GM10847 (cell line): ENCODE data around the gene COL24A1.

Experiments used
- POLR2A ChIP-seq: IDR thresholded peaks from 2 replicates; pipeline ENCODE4 v1.6.1; 2011; ENCODE audit not compliant: insufficient read length; ENCODE audit errors: extremely low read depth

The COL24A1 gene

DNA sequence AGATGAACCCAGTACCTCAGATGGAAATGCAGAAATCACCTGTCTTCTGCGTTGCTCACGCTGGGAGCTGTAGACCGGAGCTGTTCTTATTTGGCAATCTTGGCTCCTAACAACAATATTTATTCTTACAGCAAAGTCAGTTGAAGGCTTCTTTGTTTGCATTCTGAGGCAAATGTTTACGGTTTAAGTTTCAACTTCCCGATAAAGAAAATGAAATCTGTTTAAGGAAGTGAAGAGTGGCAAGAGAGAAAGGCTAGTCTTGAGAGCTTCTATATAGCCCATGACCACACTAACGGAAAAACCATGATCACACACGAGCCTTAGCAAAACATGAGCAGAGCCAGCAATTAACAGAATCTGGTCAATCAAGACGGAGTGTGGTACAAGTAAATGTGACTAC, 325.7 kb downstream of the COL24A1 start:
- no peak for TF ChIP-seq POLR2A

DNA sequence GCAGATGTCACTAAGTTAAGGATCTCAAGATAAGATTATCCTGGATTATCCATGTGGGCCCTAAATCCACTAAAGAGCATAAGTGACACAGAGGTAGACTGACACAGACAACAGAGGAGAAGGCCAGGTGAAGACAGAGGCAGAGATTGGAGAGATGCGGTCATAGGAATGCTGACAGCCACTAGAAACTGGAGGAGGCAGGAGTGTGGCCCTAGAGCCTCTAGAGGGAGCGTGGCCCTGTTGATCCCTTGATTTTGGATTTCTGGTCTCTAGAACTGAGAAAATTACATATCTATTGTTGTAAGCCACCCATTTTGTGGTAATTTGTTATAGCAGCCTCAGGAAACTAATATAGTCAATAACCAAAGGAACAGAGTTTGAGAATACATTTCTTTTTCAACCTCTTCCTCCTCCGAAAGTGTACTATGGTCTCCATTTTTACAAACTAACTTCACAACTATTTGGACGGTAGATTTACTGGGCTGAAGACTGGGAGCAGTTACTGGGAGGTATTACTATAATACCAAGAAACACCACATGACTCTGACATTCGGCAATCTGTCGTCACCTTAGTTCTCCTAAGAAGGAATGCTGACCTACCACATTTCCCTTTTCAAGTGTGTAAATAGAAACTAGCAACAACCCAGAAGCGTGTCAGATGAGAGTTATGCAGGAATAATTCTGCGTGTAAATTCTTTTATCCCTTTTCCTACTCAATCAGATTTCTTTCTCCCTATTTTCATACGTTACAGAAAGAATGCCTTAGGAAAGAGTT, 332.3 kb downstream of the COL24A1 start:
- no peak for TF ChIP-seq POLR2A

DNA sequence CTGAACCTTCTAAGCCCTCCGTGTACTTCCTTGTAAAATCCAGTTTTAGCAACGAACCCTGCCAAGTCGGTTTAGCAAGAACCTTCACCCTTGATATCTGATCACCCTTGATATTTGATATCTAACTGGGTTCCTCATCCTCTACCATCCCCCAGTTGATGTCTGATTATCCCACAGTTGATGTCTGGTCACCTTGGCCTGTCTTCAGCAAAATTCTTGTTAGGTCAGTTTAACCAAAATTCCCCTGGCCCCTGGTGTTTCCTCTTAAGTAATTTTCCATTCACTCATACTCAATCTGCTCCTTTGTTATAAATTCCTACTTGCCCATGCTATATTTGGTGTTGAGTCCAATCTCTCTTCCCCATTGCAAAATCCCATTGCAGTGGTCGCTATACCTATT, 333.9 kb downstream of the COL24A1 start:
- TF ChIP-seq POLR2A = no peak

DNA sequence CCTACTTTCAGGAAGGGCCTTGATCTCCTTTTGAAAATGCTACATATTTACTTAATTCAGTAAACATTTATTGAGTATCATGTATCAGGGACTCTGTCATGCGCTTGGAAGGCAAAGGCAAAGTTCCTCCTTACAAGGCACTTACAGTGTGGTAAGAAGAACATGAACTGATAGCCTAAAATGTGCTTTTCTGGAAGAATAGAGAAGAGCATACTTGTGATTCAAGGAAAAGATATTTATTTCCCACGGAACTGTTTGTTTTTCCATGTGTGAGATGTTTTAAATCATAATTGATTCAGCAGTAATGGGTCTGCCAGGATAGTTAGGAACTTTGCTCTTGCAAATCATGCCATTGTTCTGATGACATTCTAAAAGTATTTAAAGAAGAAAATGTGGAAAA, 338.2 kb downstream of the COL24A1 start:
- TF ChIP-seq POLR2A = no peak

DNA sequence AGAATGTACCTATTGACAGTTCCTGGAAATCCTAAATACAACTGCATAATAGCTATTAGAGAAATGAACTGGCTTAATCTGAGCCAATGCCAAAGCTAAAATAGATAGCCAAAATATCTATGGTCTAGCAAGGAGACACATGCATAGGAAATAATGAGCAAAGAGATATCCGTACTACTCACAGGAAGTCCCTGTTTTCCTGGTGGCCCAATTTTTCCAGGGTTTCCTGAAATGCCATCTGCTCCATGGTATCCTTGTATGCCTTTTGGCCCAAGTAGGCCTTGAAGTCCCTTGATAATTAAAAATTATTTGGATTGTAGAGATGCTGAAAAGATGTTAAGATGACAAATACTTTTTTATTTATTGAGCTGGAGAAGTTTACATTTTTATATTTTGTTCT, 340.0 kb downstream of the COL24A1 start:
- TF ChIP-seq POLR2A = no peak

DNA sequence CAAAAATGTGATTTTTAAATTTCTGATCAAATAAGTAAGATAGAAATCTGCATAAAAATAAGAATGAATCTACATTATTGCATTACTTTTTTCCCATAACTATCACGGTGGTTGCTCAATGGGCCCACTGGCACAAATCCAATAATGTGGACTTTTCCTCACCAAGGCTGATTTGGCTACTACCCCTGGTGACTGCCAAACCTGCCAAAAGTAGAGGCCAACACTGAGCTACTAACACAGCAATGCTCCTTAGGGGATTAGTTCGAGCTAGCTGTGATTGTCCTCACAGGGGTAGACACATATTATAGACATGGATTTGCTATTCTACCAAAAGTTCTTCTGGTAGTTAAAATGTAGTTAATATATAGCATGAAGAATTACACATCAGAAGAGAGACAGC, 340.7 kb downstream of the COL24A1 start:
- TF ChIP-seq POLR2A = no peak

DNA sequence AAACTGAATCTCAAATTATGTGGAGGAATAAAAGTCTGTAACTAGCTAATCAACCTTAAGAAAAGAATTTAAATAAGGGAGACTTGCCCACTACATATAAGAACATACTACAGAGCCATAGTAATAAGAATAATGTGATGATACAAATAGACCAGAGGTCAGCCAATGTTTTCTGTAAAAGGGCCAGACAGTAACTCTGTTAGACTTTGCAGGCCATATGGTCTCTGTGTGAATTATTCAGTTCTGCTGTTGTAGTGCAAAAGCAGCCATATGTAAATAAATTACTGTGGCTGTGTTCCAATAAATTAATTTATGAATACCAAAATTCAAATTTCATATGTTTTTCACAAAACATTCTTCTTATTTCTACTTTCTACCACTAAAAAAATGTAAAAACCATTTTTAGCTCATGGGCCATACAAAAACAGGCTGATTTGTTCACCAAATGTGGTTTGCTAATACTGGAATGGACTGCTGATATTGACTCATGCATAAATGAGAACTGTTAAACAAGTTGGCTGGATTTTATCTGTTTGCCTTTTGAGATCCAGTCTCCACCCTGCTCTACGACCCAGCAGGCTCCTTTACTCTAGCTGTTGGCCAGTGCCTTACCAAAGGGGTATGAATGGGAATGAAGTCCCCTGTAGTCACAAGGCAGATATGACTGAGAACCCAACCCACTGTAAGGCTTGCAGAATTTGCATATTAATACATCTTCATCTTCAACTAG, 350.2 kb downstream of the COL24A1 start:
- no peak for TF ChIP-seq POLR2A

DNA sequence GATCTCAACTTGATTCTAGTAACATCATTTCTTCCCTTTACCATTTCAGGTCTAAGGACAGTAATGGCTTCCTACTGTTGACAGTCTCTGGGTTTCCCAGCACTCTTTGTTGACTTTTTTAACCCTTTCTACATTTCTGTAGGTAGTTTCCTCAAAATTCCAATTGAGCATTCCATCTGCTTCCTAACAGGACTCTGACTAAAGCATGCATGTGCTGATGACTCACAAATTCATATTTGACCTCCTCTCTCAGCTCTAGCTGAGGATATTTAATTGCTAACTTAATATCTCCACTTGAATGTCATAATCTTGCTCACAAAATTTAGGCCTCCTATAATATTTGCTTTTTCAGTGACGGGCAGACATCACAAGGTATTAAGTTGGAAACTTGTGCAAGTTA, 355.1 kb downstream of the COL24A1 start:
- TF ChIP-seq POLR2A = no peak

DNA sequence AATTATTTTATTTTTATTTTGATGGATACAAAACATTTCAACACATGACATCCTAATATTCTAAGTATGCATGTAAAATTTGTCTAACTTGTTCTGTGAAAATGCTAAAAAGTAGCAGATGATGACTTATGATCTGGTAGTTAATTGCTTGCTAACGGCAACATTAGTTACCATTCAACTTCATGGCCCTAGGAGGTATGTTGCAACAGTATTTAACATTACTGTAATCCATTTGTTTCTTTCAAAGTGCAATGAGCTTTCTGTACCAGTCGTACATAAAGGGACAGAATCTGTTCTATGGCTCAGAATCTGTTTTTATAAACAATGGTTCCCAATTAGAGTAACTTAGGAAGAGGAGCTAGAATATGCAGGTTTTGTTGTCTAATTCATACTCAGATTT, 356.8 kb downstream of the COL24A1 start:
- TF ChIP-seq POLR2A = no peak

DNA sequence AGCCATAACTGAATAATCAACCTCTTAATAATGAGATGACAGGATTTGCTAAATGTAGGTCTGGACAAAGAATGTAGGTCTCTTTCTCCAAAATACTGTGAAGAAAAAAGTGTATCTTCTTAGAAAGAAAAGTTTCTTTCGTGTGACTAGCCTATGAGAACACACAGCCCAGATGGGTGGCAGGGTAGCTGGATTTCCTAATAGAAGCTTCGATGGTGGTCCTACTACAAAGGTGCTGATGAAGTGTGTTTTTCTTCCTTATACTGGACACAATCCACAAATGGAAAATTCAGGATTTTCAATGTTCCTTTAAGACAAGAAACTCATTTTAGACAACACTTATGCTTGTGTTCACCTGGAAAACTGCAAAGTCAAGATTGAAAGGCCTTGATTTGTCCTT, 358.2 kb downstream of the COL24A1 start:
- no peak for TF ChIP-seq POLR2A

DNA sequence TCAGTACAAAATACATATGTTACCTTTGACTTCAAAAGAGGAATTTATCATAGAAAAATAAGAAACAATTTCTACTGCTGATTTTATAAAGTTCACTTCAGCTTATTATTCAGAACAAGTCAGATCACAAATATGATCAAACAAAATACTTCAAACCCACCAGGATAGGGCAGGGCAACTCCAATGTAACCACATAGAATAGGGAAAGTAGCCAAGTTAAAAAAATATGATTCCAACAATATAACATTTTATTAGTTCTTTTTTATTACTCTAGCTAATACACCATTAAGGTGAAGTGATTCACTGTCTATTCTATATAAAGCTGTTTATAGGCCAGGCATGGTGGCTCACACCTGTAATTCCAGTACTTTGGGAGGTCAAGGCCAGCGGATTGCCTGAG, 393.8 kb downstream of the COL24A1 start:
- no peak for TF ChIP-seq POLR2A

DNA sequence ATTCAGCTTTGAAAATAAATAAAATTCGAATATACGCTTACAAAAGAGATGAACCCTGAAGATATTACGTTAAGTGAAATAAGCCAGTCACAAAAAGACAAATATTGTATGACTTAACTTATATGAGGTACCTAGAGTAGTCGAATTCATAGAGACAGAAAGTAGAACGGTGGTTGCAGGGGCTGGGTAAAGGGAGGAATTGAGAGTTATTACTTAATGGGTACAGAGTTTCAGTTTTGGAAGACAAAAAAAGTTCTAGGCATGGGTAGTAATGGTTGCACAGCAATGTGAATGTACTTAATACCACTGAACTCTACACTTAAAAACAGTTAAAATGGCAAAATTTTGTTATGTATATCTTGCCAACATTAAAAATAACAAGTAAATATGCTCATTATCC, 399.7 kb downstream of the COL24A1 start:
- no peak for TF ChIP-seq POLR2A

DNA sequence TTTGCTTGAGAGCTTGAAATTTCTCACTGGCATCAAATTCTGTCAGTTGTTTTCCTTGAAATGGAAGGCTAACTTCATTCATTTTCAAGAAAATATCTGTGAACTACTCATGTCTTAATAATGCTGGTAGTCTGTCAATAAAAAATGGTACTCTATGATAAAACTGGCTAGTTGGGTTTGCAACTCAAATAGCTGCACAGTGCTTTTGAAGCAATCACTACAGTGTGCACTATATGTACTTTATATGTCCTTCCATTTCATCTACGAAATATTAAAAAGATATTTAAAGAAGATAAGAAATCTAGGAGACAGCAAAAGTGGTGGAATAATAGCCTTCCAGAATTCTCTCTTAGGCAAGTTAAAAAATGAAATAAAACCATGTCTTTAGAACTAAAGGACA, 408.5 kb downstream of the COL24A1 start:
- no peak for TF ChIP-seq POLR2A

DNA sequence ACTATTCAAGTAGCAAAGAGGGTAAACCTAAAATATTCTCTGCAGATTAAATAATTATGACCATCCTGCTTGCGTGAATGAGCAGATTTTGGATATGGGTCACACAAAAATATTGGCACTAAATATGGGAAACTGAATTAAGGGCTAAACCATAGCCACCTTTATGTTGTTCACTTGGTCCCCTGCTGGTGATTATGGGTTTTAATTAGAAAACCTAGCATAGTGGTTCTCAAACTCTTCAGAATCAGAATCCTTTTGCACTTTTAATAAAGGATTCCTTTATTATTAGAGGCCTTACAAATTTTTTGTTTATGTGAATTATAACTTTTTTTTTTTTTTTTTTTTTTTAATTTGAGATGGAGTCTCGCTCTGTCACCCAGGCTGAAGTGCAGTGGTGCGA, 409.8 kb downstream of the COL24A1 start:
- no peak for TF ChIP-seq POLR2A

DNA sequence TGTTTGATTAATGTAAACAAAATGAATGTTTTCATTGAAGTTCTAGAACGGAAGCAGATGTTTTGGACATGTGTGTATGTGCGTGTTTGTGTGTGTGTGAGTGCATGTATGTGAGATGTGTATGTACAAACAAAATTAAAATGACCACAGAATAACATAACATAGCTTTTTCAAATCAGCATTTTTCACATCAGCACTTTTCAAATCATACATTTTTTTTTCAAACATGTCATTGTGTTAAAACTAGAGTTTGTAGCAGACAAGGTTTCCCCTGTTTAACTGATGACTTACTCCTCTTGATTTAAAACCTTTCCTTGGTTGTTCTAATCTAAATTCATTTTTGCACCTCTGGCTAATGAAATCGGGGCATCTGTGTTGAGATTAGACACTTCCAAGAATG, 412.8 kb downstream of the COL24A1 start:
- no peak for TF ChIP-seq POLR2A

DNA sequence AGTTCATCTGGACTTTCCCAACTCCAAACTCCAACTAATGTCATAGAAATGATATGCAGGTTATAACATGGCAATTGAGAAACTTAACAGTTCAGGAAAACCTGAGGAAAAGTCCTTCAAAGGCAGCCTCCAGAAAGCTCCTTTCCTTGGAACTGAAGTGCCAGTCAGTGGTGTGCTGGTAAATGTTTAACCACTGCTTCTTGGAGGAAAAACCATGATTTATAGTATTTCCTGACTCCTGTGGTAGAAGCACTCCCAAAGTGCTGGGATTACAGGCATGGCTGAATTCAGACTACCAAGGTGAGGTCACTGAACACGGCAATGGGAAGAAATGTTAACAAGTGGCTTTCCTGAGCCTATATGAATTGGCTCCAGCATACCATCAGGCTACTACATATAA, 421.6 kb downstream of the COL24A1 start:
- TF ChIP-seq POLR2A = no peak
